Subcutaneous adipose tissue (tissue), 4 donors: ENCODE measurements around the gene SLC9A3. TPM values are rescaled to one million over a fixed set of nuclear protein-coding genes. Genes with fewer than 3 reads are reported as not detected.

Experiments
- CTCF ChIP-seq: fragments of 450-650 bp; IDR thresholded peaks from one replicate; pipeline ENCODE4 v1.5.1; 2016; ENCODE audit warnings: low read depth, mild to moderate bottlenecking, control low read depth, antibody characterized with exemption, moderate library complexity
- total RNA-seq, 4 donors: library from RNA; depleted of rRNA; stranded (reverse); fragments of >200 nt; gene quantifications; one replicate each; pipeline ENCODE4 v1.1.0, GENCODE V29; 2016

Gene SLC9A3
- total RNA-seq, 4 donors from 2014 or later, result 1.3 to 2.3 (median 1.6) TPM

- no peak for TF ChIP-seq CTCF
These were observed 66.9 kb downstream of the SLC9A3 start for GRCh38 chr5:457195-457961.

GRCh38 chr5:456351-457194 lies 67.7 kb downstream of the SLC9A3 start:
- no peak for TF ChIP-seq CTCF

- TF ChIP-seq CTCF, result no peak
These were observed 68.4 kb downstream of the SLC9A3 start for GRCh38 chr5:455806-456205.

GRCh38 chr5:454936-455335 lies 69.3 kb downstream of the SLC9A3 start:
- TF ChIP-seq CTCF, result no peak

GRCh38 chr5:453725-454481 lies 70.3 kb downstream of the SLC9A3 start:
- TF ChIP-seq CTCF, result no peak

GRCh38 chr5:452978-453710 lies 71.1 kb downstream of the SLC9A3 start:
- no peak for TF ChIP-seq CTCF
